Prostate gland (tissue), 2 donors: Measurements from ENCODE around the gene SETBP1.

Experiments
- POLR2AphosphoS5 ChIP-seq: sonication (generic); formaldehyde crosslinking; IDR thresholded peaks from one replicate; pipeline ENCODE4 v1.6.1; 2017; ENCODE audit warnings: antibody characterized with exemption
- TF ChIP-seq, protein P1 (sequence below), 4 experiments: fragments of 200-600 bp in 2 of 4; fragments of 450-650 bp in 2 of 4; sonication (generic) in 2 of 4; IDR thresholded peaks; 1 replicate in 3 of 4; 2 replicates in 1 of 4; pipeline ENCODE4 v1.5.1; 2016 to 2019; ENCODE audit warnings: antibody characterized with exemption in 4 of 4, mild to moderate bottlenecking in 2 of 4, moderate library complexity in 2 of 4

DNA sequence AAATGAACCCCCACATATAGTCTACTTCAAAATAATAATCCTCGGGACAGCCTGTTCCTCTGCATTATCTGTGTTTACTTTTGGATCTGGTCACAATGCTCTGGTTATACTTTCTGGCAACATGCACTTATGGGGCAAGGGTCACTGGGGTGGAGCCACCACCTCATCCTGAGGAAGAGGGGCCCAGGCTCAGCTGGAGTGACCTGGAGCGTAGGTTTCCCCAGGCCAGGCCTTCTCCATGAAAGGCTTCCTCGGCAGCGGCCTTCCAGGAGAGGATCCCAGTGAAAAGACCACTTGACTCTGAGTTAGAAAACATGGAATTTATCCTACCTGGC, 237.4 kb downstream of the SETBP1 start:
- TF ChIP-seq, protein P1, sequence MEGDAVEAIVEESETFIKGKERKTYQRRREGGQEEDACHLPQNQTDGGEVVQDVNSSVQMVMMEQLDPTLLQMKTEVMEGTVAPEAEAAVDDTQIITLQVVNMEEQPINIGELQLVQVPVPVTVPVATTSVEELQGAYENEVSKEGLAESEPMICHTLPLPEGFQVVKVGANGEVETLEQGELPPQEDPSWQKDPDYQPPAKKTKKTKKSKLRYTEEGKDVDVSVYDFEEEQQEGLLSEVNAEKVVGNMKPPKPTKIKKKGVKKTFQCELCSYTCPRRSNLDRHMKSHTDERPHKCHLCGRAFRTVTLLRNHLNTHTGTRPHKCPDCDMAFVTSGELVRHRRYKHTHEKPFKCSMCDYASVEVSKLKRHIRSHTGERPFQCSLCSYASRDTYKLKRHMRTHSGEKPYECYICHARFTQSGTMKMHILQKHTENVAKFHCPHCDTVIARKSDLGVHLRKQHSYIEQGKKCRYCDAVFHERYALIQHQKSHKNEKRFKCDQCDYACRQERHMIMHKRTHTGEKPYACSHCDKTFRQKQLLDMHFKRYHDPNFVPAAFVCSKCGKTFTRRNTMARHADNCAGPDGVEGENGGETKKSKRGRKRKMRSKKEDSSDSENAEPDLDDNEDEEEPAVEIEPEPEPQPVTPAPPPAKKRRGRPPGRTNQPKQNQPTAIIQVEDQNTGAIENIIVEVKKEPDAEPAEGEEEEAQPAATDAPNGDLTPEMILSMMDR (IDR thresholded peaks at IDR 0.05): no peak
- TF ChIP-seq POLR2AphosphoS5: peak; percentile 15
